SK-N-SH (cell line): ENCODE results near the gene ZNF575. TPM values are rescaled to one million over a fixed set of nuclear protein-coding genes. Genes with fewer than 3 reads are reported as not detected.

Source experiments
- CTCF ChIA-PET: fragments of 300-600, 350-600 bp; formaldehyde crosslinking; extraction: SDS; loops from one replicate; lab custom pipeline; 2021; lab: Yijun Ruan, JAX
- POLR2A ChIA-PET: fragments of 350-600 bp; sonication (Branson Sonifier 250); formaldehyde crosslinking; extraction: SDS; loops from one replicate; lab custom pipeline; 2020; ENCODE audit warnings: antibody characterized with exemption, inconsistent platforms; lab: Yijun Ruan, JAX
- DNase-seq: peaks from one replicate; pipeline ENCODE4 v3.0.0; 2012
- H2AFZ ChIP-seq: fragments of 200-600 bp; sonication (generic); 2 replicates; pipeline ENCODE4 v1.8.1; 2016; ENCODE audit warnings: antibody characterized with exemption, mild to moderate bottlenecking, low read depth
- H3F3A ChIP-seq: fragments of 200-600 bp; sonication (generic); replicated peaks from 2 replicates; pipeline ENCODE3; 2016; ENCODE audit warnings: antibody characterized with exemption, mild to moderate bottlenecking; ENCODE audit not compliant: insufficient read depth
- H3K27ac ChIP-seq, 2 experiments: fragments of 200-500 bp in 1 of 2; fragments of 200-600 bp in 1 of 2; sonication (Bioruptor generic) in 1 of 2; sonication (generic), shearing (Covaris generic) in 1 of 2; 2 replicates each; pipeline versions ENCODE4 v1.5.1 to v1.6.1; 2014 to 2016; ENCODE audit warnings: low read depth in 2 of 2, inconsistent platforms in 1 of 2, low read length in 1 of 2, mild to moderate bottlenecking in 1 of 2, mixed read lengths in 1 of 2
- H3K27me3 ChIP-seq: fragments of 200-600 bp; sonication (generic), shearing (Covaris generic); 2 replicates; pipeline ENCODE4 v1.6.1; 2016; ENCODE audit warnings: mixed run types; ENCODE audit not compliant: insufficient read depth
- H3K36me3 ChIP-seq, 2 experiments: fragments of 200-500 bp in 1 of 2; fragments of 200-600 bp in 1 of 2; sonication (Bioruptor generic) in 1 of 2; sonication (generic) in 1 of 2; replicated peaks in 1 of 2; 2 replicates each; pipeline versions ENCODE3 to v1.5.1; 2014 to 2016; ENCODE audit warnings: low read length in 1 of 2, mild to moderate bottlenecking in 1 of 2; ENCODE audit not compliant: insufficient read depth in 2 of 2, control insufficient read depth in 1 of 2
- H3K4me1 ChIP-seq, 2 experiments: fragments of 200-500 bp in 1 of 2; fragments of 200-600 bp in 1 of 2; sonication (Bioruptor generic) in 1 of 2; sonication (generic), shearing (Covaris generic) in 1 of 2; 2 replicates each; pipeline versions ENCODE4 v1.5.1 to v1.6.1; 2014 to 2016; ENCODE audit warnings: low read depth in 1 of 2, low read length in 1 of 2, mixed run types in 1 of 2; ENCODE audit not compliant: insufficient read depth in 2 of 2, control insufficient read depth in 1 of 2
- H3K4me2 ChIP-seq: fragments of 200-600 bp; sonication (generic), shearing (Covaris generic); 2 replicates; pipeline ENCODE4 v1.6.1; 2017; ENCODE audit warnings: mixed run types
- H3K4me3 ChIP-seq, 2 experiments: fragments of 200-500 bp in 1 of 2; fragments of 200-600 bp in 1 of 2; sonication (Bioruptor generic) in 1 of 2; sonication (generic), shearing (Covaris generic) in 1 of 2; 2 replicates each; pipeline versions ENCODE4 v1.5.1 to v1.8.1; 2014 to 2016; ENCODE audit warnings: low read depth in 2 of 2, inconsistent platforms in 1 of 2, low read length in 1 of 2, mild to moderate bottlenecking in 1 of 2, mixed read lengths in 1 of 2, moderate library complexity in 1 of 2
- H3K79me2 ChIP-seq: fragments of 200-600 bp; sonication (generic); 2 replicates; pipeline ENCODE4 v1.8.1; 2017; ENCODE audit warnings: mild to moderate bottlenecking; ENCODE audit not compliant: insufficient read depth
- H3K9ac ChIP-seq: fragments of 200-600 bp; sonication (generic); 2 replicates; pipeline ENCODE4 v1.6.1; 2017; ENCODE audit warnings: mixed run types
- H3K9me2 ChIP-seq: fragments of 200-600 bp; sonication (generic); 2 replicates; pipeline ENCODE4 v1.6.1; 2017; ENCODE audit warnings: mixed run types
- H3K9me3 ChIP-seq: fragments of 200-600 bp; sonication (generic); 2 replicates; pipeline ENCODE4 v1.6.1; 2017; ENCODE audit warnings: mixed run types, mild to moderate bottlenecking, moderate library complexity
- H4K20me1 ChIP-seq: fragments of 200-600 bp; sonication (generic); 2 replicates; pipeline ENCODE4 v1.6.1; 2017; ENCODE audit warnings: mild to moderate bottlenecking, mixed run types; ENCODE audit not compliant: insufficient read depth
- EP300 ChIP-seq, 2 experiments: IDR thresholded peaks; 2 replicates each; pipeline versions ENCODE4 v1.4.0 to v1.6.1; 2012; ENCODE audit warnings: borderline replicate concordance in 1 of 2, low read depth in 1 of 2, low read length in 1 of 2
- FOSL2 ChIP-seq: IDR thresholded peaks from 2 replicates; pipeline ENCODE4 v1.4.0; 2012; ENCODE audit warnings: low read depth, mild to moderate bottlenecking, moderate library complexity, borderline replicate concordance
- GABPA ChIP-seq: IDR thresholded peaks from 2 replicates; pipeline ENCODE4 v1.4.0; 2012; ENCODE audit warnings: low read depth, mild to moderate bottlenecking
- MXI1 ChIP-seq: IDR thresholded peaks from 2 replicates; pipeline ENCODE4 v1.6.1; 2012; ENCODE audit warnings: mild to moderate bottlenecking, low read depth, low read length, improper control_type of control experiment
- NRF1 ChIP-seq: IDR thresholded peaks from 2 replicates; pipeline ENCODE4 v1.6.1; 2012; ENCODE audit warnings: low read depth, mild to moderate bottlenecking, low read length
- RAD21 ChIP-seq: IDR thresholded peaks from 2 replicates; pipeline ENCODE4 v1.6.1; 2012; ENCODE audit warnings: mild to moderate bottlenecking, low read length
- RFX5 ChIP-seq: IDR thresholded peaks from 2 replicates; pipeline ENCODE4 v1.6.1; 2012; ENCODE audit warnings: mild to moderate bottlenecking, improper control_type of control experiment, low read length
- SIN3A ChIP-seq: IDR thresholded peaks from 2 replicates; pipeline ENCODE4 v1.6.1; 2012; ENCODE audit warnings: low read depth, mild to moderate bottlenecking, low read length, moderate library complexity, borderline replicate concordance
- TAF1 ChIP-seq: IDR thresholded peaks from 2 replicates; pipeline ENCODE4 v1.6.1; 2012; ENCODE audit warnings: low read depth, mild to moderate bottlenecking, low read length, moderate library complexity, borderline replicate concordance
- TEAD4 ChIP-seq: IDR thresholded peaks from 2 replicates; pipeline ENCODE4 v1.4.0; 2012; ENCODE audit warnings: mild to moderate bottlenecking, borderline replicate concordance; ENCODE audit not compliant: insufficient read depth
- YY1 ChIP-seq: IDR thresholded peaks from 2 replicates; pipeline ENCODE4 v1.4.0; 2012; ENCODE audit warnings: low read depth, mild to moderate bottlenecking
- WGBS: methylation state at CpG from one replicate; pipeline ENCODE4 v1.1.6; 2017; ENCODE audit warnings: low lambda C conversion rate; 5-methylcytosine and 5-hydroxymethylcytosine counted together
- polyA plus RNA-seq, 3 experiments: library from polyadenylated mRNA; depleted of rRNA; stranded (reverse); fragments of >200 nt; gene quantifications; 2 replicates each; pipeline ENCODE4 v1.2.3, GENCODE V29; 2012
- TF ChIP-seq, protein P1 (sequence below): IDR thresholded peaks from 2 replicates; pipeline ENCODE4 v1.4.0; 2012; ENCODE audit warnings: low read depth, borderline replicate concordance
- TF ChIP-seq, protein P2 (sequence below): fragments of 150-350 bp; IDR thresholded peaks from 2 replicates; pipeline ENCODE4 v1.6.1; 2016; ENCODE audit warnings: mild to moderate bottlenecking, low read depth, low read length

Gene ZNF575
- polyA plus RNA-seq, 1 of the 3 experiments (the other 2 are of a cell fraction) = 1.0 TPM

DNA sequence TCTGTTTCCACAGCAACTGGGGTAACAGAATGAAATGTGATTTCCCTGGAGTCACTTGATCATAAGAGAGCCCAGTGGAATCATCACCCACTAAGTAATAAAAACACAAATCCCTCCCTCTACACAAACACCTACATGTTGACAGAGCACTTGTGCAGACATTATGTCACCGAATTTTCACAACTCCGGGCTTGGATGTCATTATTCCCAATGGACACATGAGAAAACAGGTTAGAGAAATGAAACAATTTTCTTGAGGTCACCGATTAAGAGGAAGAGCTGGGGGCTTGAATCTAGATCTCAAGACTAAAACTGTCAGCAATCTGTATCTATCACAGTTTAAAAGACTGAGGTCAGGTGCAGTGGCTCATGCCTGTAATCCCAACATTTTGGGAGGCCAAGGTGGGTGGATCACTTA is 39.2 kb downstream of the ZNF575 start:
- Histone ChIP-seq H3K36me3 (peaks cover 0 to 9% of the 10 kb centered on the region in 2 experiments), H3K4me3 (no peak overlapping the region), H3K9me3 (no peaks in the 10 kb centered on the region), H4K20me1 (no peaks in the 10 kb centered on the region), H3K9me2 (no peaks in the 10 kb centered on the region), H3K27ac (no peak overlapping the region), H3K9ac (no peak overlapping the region), H3F3A (no peaks in the 10 kb centered on the region), H2AFZ (no peak overlapping the region), H3K4me2 (no peak overlapping the region), H3K27me3 (no peaks in the 10 kb centered on the region), H3K4me1 (peaks cover 0 to 15% of the 10 kb centered on the region in 2 experiments; a peak in 1 of 4 replicates), H3K79me2 (peaks cover 50% of the 10 kb centered on the region; the same call in 1 of the 2 replicates)
- ChIA-PET POLR2A (no interaction called here), CTCF (interaction anchor here (1.8 to 3.9 kb wide), 2 partner anchors 17 to 22 kb away, joined by 4 to 24 read pairs; no protein-coding TSS in a partner anchor)
- 84% methylated on average over 3 of the region's 3 CpGs for WGBS
- no peak for TF ChIP-seq TAF1
- DNase-seq = no peak

- WGBS = 16% methylated on average over 11 of the region's 12 CpGs
- Histone ChIP-seq H3K4me2 (peak overlapping the region; percentile 93), H3K9me2 (no peaks in the 10 kb centered on the region), H3K27ac (peak overlapping the region; percentile 77 to 80), H3K9ac (peak overlapping the region; percentile 96), H3K79me2 (peaks cover 34% of the 10 kb centered on the region; the same call in 1 of the 2 replicates), H3K27me3 (no peaks in the 10 kb centered on the region), H3K4me3 (peak overlapping the region; percentile 75 to 91), H3K9me3 (no peaks in the 10 kb centered on the region), H3K36me3 (peaks cover 0 to 9% of the 10 kb centered on the region in 2 experiments), H3F3A (no peaks in the 10 kb centered on the region), H2AFZ (peak overlapping the region; percentile 93), H4K20me1 (no peaks in the 10 kb centered on the region), H3K4me1 (peaks cover 0 to 15% of the 10 kb centered on the region in 2 experiments; a peak in 1 of 4 replicates)
- CTCF ChIA-PET = interaction anchor here (0.6 to 3.7 kb wide), 5 partner anchors 10 to 71 kb away, joined by 3 to 43 read pairs (median 3); no protein-coding TSS in a partner anchor
- POLR2A ChIA-PET = interaction anchor here (1.7 kb wide), 1 partner anchor 22 kb away, joined by 4 read pairs; the partner anchor contains the start of gene ZNF576
- TF ChIP-seq TEAD4 (no peak), RFX5 (no peak), FOSL2 (no peak)
- TF ChIP-seq, protein P1, sequence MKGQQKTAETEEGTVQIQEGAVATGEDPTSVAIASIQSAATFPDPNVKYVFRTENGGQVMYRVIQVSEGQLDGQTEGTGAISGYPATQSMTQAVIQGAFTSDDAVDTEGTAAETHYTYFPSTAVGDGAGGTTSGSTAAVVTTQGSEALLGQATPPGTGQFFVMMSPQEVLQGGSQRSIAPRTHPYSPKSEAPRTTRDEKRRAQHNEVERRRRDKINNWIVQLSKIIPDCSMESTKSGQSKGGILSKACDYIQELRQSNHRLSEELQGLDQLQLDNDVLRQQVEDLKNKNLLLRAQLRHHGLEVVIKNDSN = no peak
- no peak for DNase-seq
These were observed 41.6 kb downstream of the ZNF575 start for GRCh38 chr19:43574424-43575155.

DNA sequence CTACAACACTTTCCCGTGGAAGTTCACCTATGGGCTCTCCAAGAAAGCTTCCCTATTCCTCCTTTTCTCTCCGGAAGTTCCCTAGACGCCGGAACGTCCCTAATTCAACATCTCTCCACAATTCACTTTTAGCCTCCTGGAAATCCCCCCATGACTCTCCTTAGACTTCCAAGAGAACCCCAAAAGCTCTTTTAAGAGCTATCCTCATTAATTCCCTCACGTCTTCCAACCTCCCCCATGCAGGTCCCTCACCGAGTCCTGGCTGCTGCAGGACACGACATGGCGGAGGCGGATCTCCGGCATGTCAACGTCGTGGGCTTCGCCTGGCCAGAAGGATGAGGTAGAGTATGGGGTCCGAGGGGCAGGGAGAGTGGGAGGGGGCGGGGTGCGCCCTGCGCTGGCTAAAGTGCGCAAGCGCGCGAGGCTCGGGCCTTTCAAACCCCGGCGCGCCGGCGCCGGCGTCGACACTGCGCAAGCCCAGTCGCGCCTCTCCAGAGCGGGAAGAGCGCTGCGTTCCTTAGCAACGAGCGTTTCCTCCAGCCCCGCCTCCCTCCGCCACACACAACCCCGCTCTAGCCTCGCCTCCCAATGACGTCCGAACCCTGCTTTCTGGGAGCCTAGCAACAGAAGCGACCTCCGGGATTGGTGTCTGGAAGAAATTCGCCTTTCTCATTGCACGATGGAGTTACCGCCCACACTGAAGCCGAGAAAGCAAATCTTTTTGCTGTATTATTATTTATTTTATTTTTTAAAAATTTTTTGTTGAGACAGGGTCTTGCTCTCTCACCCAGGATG is 42.4 kb downstream of the ZNF575 start, which contains the start of the genes PINLYP and XRCC1:
TSS of gene PINLYP (plus strand) at position 646 of the 795 bp plus-strand sequence. CDS start 1,391 bp downstream, outside the sequence.
TSS of gene XRCC1 (minus strand) at position 372 of the 795 bp plus-strand sequence. CDS start at position 303, 69 bp downstream.
- Histone ChIP-seq H3F3A (no peaks in the 10 kb centered on the region), H3K4me3 (peak within 1 kb of the TSS; percentile 75 to 91), H3K9me2 (no peaks in the 10 kb centered on the region), H3K9me3 (no peaks in the 10 kb centered on the region), H4K20me1 (no peaks in the 10 kb centered on the region), H3K4me1 (peaks cover 0 to 15% of the 10 kb centered on the region in 2 experiments; a peak in 1 of 4 replicates), H2AFZ (peak within 1 kb of the TSS; percentile 100), H3K36me3 (peaks cover 0 to 9% of the 10 kb centered on the region in 2 experiments), H3K27me3 (no peaks in the 10 kb centered on the region), H3K9ac (peak within 1 kb of the TSS; percentile 96), H3K27ac (peak within 1 kb of the TSS; percentile 80 to 87), H3K79me2 (peaks cover 27% of the 10 kb centered on the region; the same call in 1 of the 2 replicates), H3K4me2 (peak within 1 kb of the TSS; percentile 93)
- DNase-seq = peak; percentile 95
- ChIA-PET CTCF (interaction anchor here (0.9 to 3.7 kb wide), 4 partner anchors 9 to 40 kb away, joined by 3 to 43 read pairs (median 8); no protein-coding TSS in a partner anchor), POLR2A (interaction anchor here (1.7 kb wide), 1 partner anchor 21 kb away, joined by 4 read pairs; the partner anchor contains the start of gene ZNF576)
- WGBS = under 1% methylated on average over 27 of the region's 51 CpGs
- TF ChIP-seq, protein P2, sequence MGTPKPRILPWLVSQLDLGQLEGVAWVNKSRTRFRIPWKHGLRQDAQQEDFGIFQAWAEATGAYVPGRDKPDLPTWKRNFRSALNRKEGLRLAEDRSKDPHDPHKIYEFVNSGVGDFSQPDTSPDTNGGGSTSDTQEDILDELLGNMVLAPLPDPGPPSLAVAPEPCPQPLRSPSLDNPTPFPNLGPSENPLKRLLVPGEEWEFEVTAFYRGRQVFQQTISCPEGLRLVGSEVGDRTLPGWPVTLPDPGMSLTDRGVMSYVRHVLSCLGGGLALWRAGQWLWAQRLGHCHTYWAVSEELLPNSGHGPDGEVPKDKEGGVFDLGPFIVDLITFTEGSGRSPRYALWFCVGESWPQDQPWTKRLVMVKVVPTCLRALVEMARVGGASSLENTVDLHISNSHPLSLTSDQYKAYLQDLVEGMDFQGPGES = no peak
- TF ChIP-seq SIN3A (0 out of 2 replicates have a peak, but pooled peaks have one; percentile 33), YY1 (peak; percentile 19; the same call in 1 of the 2 replicates), MXI1 (peak; percentile 57), RAD21 (no peak), RFX5 (peak; percentile 99), GABPA (no peak), EP300 (IDR thresholded peaks at IDR 0.05; ENCODE audit: borderline replicate concordance in 1 of 2, low read depth in 1 of 2, low read length in 1 of 2) (peak in 1 of 2 experiments; percentile 47; a peak in 1 of 4 replicates), NRF1 (peak; percentile 97), TAF1 (peak; percentile 41; the same call in 1 of the 2 replicates)
